ENCODE results near the gene TET3. TPM values are rescaled to one million over a fixed set of nuclear protein-coding genes. Genes with fewer than 3 reads are reported as not detected.

TET3 gene
- total and polyA plus RNA-seq, 2 of the 4 experiments (the other 2 are of a cell fraction) = 1.6 to 1.8 TPM

DNA sequence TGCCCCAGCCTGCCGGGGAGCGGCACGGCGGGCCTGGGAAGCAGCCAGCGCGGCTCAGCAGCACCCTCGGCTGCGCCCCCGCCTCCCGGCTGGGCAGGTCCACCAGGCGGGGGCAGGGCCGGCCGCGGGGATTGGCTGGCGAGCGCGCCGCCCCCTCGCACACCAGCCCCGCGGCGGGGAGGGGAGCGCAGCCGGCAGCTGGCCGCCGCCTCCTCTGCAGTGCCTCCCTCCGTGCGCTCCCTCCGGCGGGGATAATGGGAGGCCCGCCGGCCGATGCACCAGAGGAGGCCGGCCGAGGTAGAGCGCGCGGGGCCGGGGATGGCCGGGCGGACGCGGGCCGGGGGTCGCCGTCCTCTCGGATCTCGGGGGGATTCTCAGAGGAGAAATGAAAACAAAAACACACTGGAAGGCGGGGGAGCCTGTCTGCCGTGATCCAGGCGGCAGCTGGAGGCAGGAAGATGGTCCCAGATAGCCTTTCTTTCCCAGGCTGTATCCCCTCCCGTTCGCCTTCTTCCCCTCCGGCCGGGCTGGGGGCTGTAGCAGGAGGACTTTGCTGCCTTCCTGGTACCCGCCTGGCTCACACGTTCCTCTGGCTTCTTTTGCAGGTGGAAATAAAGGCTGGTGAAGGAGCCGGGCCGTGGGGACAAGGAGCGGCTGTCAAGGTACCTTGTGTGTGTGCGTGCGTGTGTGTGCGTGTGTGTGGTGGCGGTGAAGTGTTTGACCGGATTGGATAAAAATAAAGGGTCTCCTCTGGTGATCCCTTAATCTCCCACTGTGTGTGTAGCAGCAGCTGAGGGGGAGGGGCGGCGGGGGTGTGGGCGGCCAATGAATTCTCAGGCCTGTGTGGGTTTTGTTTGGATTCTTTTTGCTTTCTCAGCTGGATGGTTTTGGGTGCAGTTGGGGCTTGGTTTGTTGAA lies 18.1 kb downstream of the TET3 start:
- no TSS peak for BruUV-seq (replicated peaks)
- ATAC-seq (ENCODE audit: low read depth) (peak; percentile 94), DNase-seq (peak; percentile 83)
- peak overlapping the region; percentile 72; the same call in 1 of the 2 replicates for H3K23ac ChIP-seq (ENCODE audit: low read depth, low read length)
- H3K56ac ChIP-seq (ENCODE audit: extremely low read depth, insufficient read depth, low read length) = no peak overlapping the region
- CTCF ChIA-PET = interaction anchor here (0.6 kb wide), 1 partner anchor 141 kb away, joined by 3 read pairs; no protein-coding TSS in a partner anchor
- H4K8ac ChIP-seq (ENCODE audit: low read depth in 2 of 2, low read length in 2 of 2) = peak overlapping the region in 1 of 2 experiments; percentile 24; a peak in 1 of 4 replicates
- intact Hi-C loops (cut with micrococcal nuclease) = loop anchor here (5.0 kb wide), 1 partner anchor 75 kb away; the partner anchor contains the start of gene DGUOK
- H3K9ac ChIP-seq (ENCODE audit: low read depth, low read length) = peak overlapping the region; percentile 65
- H3K36me3 ChIP-seq (ENCODE audit: control insufficient read depth, insufficient read depth, low read length) = peaks cover 3% of the 10 kb centered on the region; the same call in 1 of the 2 replicates
- no peaks in the 10 kb centered on the region for H3K9me3 ChIP-seq (ENCODE audit: control insufficient read depth, insufficient read depth, low read length)
- H3K18ac ChIP-seq (ENCODE audit: low read depth, low read length) = no peak overlapping the region; the same call in 1 of the 2 replicates
- H2BK20ac ChIP-seq (ENCODE audit: low read depth, low read length) = no peak overlapping the region
- H3K4ac ChIP-seq (ENCODE audit: low read depth, low read length) = peak overlapping the region; percentile 36; the same call in 1 of the 2 replicates
- no peak overlapping the region for H2BK15ac ChIP-seq (ENCODE audit: low read depth, low read length)
- peak overlapping the region; percentile 69; the same call in 1 of the 2 replicates for H3K14ac ChIP-seq (replicated peaks; ENCODE audit: low read depth, low read length)
- H3K4me3 ChIP-seq (ENCODE audit: insufficient read depth, low read depth, low read length) = peak overlapping the region; percentile 82
- peaks cover 33% of the 10 kb centered on the region for H3K4me1 ChIP-seq (ENCODE audit: control insufficient read depth, insufficient read depth, low read length)
- H2BK5ac ChIP-seq (ENCODE audit: low read depth, low read length, poor library complexity, severe bottlenecking) = peak overlapping the region; percentile 30
- peaks cover 85% of the 10 kb centered on the region for H4K20me1 ChIP-seq (ENCODE audit: insufficient read depth, low read length)
- TF ChIP-seq MXI1 (IDR thresholded peaks at IDR 0.05; ENCODE audit: borderline replicate concordance, low read depth, low read length) = peak; percentile 31; the same call in 1 of the 2 replicates
- TF ChIP-seq MAFK (IDR thresholded peaks at IDR 0.05; ENCODE audit: low read depth, low read length) = no peak
- TF ChIP-seq, protein P1, sequence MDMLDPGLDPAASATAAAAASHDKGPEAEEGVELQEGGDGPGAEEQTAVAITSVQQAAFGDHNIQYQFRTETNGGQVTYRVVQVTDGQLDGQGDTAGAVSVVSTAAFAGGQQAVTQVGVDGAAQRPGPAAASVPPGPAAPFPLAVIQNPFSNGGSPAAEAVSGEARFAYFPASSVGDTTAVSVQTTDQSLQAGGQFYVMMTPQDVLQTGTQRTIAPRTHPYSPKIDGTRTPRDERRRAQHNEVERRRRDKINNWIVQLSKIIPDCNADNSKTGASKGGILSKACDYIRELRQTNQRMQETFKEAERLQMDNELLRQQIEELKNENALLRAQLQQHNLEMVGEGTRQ (IDR thresholded peaks at IDR 0.05; ENCODE audit: low read depth, low read length) = no peak
- no peak for TF ChIP-seq RFX5 (IDR thresholded peaks at IDR 0.05; ENCODE audit: low read depth, low read length)
- TF ChIP-seq RCOR1 (IDR thresholded peaks at IDR 0.05; ENCODE audit: insufficient replicate concordance, low read length) = no peak
- peak; percentile 86 for TF ChIP-seq POLR2A (IDR thresholded peaks at IDR 0.05; ENCODE audit: low read depth, low read length)
- TF ChIP-seq CEBPB (IDR thresholded peaks at IDR 0.05; ENCODE audit: low read depth, low read length) = no peak
- peak; percentile 96 for TF ChIP-seq MAZ (IDR thresholded peaks at IDR 0.05; ENCODE audit: borderline replicate concordance, low read depth, low read length)
- TF ChIP-seq, protein P2, sequence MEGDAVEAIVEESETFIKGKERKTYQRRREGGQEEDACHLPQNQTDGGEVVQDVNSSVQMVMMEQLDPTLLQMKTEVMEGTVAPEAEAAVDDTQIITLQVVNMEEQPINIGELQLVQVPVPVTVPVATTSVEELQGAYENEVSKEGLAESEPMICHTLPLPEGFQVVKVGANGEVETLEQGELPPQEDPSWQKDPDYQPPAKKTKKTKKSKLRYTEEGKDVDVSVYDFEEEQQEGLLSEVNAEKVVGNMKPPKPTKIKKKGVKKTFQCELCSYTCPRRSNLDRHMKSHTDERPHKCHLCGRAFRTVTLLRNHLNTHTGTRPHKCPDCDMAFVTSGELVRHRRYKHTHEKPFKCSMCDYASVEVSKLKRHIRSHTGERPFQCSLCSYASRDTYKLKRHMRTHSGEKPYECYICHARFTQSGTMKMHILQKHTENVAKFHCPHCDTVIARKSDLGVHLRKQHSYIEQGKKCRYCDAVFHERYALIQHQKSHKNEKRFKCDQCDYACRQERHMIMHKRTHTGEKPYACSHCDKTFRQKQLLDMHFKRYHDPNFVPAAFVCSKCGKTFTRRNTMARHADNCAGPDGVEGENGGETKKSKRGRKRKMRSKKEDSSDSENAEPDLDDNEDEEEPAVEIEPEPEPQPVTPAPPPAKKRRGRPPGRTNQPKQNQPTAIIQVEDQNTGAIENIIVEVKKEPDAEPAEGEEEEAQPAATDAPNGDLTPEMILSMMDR (conservative IDR thresholded peaks at IDR 0.05; ENCODE audit: low read depth, low read length) = no peak
- TF ChIP-seq BHLHE40 (IDR thresholded peaks at IDR 0.05; ENCODE audit: low read depth, low read length) = no peak
- peak overlapping the region; percentile 6; the same call in 1 of the 2 replicates for H4K91ac ChIP-seq (ENCODE audit: insufficient read depth, low read depth, low read length)
- dilution Hi-C loops (cut with HindIII; ENCODE audit: low sequenced_read_pairs, unreplicated experiment) = no loop called here
- WGBS, 2 experiments (ENCODE audit: extremely low coverage in 2 of 2, insufficient read length in 1 of 2) = 0% methylated on average over 22 of the region's 68 CpGs; no CpG with 5 or more reads in 1 of the 2 experiments
- H3K4me2 ChIP-seq (ENCODE audit: low read depth, low read length) = peak overlapping the region; percentile 97
- in situ Hi-C loops (cut with MboI; ENCODE audit: low sequenced_read_pairs) = no loop called here
- H3K9me1 ChIP-seq (ENCODE audit: insufficient read depth, low read length) = peaks cover 40% of the 10 kb centered on the region
- H2AFZ ChIP-seq (replicated peaks; ENCODE audit: low read length, poor library complexity) = peak overlapping the region; percentile 85
- H3K27ac ChIP-seq (ENCODE audit: insufficient read depth, low read length) = peak overlapping the region; percentile 77
- peaks cover 41 to 90% of the 10 kb centered on the region in 2 experiments for H3K79me1 ChIP-seq (ENCODE audit: low read depth in 1 of 2, low read length in 2 of 2)
- H2BK120ac ChIP-seq (ENCODE audit: low read depth, low read length) = peak overlapping the region; percentile 24; the same call in 1 of the 2 replicates
- H2AK5ac ChIP-seq (ENCODE audit: low read depth, low read length) = peak overlapping the region; percentile 25; the same call in 1 of the 2 replicates
- POLR2A ChIA-PET (ENCODE audit: unreplicated experiment) = interaction anchor here (0.6 kb wide), 2 partner anchors 38 to 524 kb away, joined by 3 to 7 read pairs; no protein-coding TSS in a partner anchor
- no peak overlapping the region for H4K5ac ChIP-seq (ENCODE audit: low read depth, low read length)
- peak overlapping the region; percentile 81 for H2AK9ac ChIP-seq (replicated peaks; ENCODE audit: low read depth, low read length, poor library complexity)
- H3K27me3 ChIP-seq (ENCODE audit: control insufficient read depth, insufficient read depth, low read length) = no peaks in the 10 kb centered on the region
